Measurements from ENCODE around the gene EDRF1. TPM values are rescaled to one million over a fixed set of nuclear protein-coding genes. Genes with fewer than 3 reads are reported as not detected.

Gene EDRF1
- total RNA-seq, 4 donors from 2014 or later = 20.1 to 29.0 (median 24.3) TPM

DNA sequence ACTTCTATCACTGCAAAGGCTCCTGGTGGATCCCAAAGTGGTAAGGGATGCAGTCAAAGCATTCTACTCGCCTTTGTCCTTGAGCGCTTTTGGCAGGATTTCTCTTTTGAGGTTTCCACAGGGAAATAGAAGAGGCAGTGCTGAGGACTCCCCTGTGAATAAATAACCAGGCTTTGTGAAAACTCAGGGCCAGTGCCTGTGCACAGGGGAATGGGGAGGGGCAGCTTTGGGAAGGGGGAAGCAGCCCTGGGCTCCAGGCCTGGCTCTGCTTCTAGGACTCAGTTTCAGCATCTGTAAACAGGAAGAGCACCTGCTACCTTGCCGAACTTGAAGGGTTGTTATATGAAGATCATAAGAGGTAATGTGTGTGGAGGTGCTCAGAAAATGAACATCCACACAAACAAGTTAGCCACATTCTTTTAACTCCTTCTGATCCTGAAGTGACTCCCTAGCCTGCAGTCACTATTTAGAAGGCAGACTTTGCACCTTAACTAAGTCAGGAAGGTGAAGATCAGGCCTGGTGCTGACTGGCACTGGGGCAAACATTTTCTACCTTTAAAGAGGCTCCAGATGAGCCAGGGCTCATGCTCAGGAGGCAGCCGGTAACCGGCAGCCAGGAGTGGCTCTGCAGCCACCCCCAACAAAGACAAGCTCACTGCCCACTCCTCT, 78.6 kb downstream of the EDRF1 start:
- TF ChIP-seq, protein P1, sequence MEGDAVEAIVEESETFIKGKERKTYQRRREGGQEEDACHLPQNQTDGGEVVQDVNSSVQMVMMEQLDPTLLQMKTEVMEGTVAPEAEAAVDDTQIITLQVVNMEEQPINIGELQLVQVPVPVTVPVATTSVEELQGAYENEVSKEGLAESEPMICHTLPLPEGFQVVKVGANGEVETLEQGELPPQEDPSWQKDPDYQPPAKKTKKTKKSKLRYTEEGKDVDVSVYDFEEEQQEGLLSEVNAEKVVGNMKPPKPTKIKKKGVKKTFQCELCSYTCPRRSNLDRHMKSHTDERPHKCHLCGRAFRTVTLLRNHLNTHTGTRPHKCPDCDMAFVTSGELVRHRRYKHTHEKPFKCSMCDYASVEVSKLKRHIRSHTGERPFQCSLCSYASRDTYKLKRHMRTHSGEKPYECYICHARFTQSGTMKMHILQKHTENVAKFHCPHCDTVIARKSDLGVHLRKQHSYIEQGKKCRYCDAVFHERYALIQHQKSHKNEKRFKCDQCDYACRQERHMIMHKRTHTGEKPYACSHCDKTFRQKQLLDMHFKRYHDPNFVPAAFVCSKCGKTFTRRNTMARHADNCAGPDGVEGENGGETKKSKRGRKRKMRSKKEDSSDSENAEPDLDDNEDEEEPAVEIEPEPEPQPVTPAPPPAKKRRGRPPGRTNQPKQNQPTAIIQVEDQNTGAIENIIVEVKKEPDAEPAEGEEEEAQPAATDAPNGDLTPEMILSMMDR (IDR thresholded peaks at IDR 0.05) = no peak
- TF ChIP-seq EP300 (IDR thresholded peaks at IDR 0.05) (no peak), POLR2A (IDR thresholded peaks at IDR 0.05) (no peak)
- Histone ChIP-seq H3K27ac (no peak overlapping the region), H3K9me3 (no peaks in the 10 kb centered on the region), H3K27me3 (no peaks in the 10 kb centered on the region), H3K4me3 (no peak overlapping the region), H3K36me3 (peaks cover 0 to 98% (median 8%) of the 10 kb centered on the region in 3 donors), H3K4me1 (no peaks in the 10 kb centered on the region)
- 51 to 78% methylated on average over 5 of the region's 5 CpGs for WGBS, 2 donors
- DNase-seq (ENCODE audit: low spot score in 2 of 2) = no peak

DNA sequence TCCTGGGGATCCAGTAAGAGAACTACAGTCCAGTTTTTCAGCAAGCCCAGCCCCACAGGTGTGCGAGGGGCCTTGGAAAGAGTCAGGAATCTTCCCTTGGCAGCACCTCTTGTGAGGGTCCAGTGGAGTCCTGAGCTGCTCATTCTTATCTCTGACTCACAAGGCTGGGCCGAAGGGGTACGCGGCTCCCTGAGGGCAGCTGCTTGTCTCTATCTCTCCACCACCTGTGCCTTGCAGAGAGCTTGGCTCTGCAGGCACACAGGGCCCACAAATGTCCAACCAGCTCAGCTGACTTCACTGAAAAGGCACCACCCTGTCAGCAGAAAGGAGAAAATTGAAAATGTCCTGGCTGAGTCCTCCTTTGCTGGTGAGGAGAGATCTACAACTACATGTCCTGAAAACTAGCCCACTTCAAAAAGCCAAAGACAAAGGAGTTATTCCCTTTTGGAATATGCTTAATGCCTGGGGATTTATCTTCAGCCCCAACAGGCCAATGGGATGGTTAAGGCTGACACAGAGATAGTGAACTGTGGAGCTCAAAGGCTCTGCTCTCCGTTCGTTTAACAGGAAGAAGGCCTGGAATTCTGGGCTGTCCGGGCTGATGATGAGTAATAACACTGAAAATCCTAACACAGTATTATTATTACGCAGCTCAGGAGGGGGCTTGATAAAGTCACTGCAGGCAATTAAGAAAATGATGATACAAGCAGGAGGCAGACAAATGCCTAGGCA, 80.1 kb downstream of the EDRF1 start:
- peaks cover 0 to 96% (median 0%) of the 10 kb centered on the region in 3 donors for H3K36me3 ChIP-seq
- no peak for TF ChIP-seq POLR2A (IDR thresholded peaks at IDR 0.05)
- TF ChIP-seq EP300 (IDR thresholded peaks at IDR 0.05) = no peak
- TF ChIP-seq, protein P1 (IDR thresholded peaks at IDR 0.05) = no peak
- H3K27me3 ChIP-seq = no peaks in the 10 kb centered on the region
- H3K4me3 ChIP-seq = no peak overlapping the region
- 81 to 83% methylated on average over 8 of the region's 8 CpGs for WGBS, 2 donors
- no peak for DNase-seq (ENCODE audit: low spot score in 2 of 2)
- no peaks in the 10 kb centered on the region for H3K4me1 ChIP-seq
- H3K9me3 ChIP-seq = no peaks in the 10 kb centered on the region
- no peak overlapping the region for H3K27ac ChIP-seq

DNA sequence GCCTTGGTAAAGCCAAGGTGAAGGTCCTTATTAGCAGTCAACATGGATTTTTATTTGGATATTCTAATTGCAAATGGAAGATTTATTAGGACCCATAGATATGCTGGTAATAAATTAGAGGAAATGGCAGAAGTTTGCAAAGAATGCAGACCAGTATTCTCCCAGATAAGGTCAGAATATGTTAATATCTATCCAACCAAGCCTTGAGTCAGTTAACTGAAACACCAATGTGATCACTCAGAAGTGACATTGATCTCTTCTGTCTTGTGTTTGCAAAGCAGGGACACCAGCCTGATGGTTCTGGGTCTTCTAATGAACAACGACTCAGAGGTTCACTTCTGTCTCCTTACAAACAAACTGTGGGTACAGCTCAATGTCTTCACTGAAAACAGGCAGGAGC, 82.1 kb downstream of the EDRF1 start:
- Histone ChIP-seq H3K9me3 (no peaks in the 10 kb centered on the region), H3K27ac (no peak overlapping the region), H3K27me3 (no peaks in the 10 kb centered on the region), H3K36me3 (peaks cover 0 to 96% (median 10%) of the 10 kb centered on the region in 3 donors), H3K4me1 (no peaks in the 10 kb centered on the region), H3K4me3 (no peak overlapping the region)
- TF ChIP-seq EP300 (IDR thresholded peaks at IDR 0.05) (no peak), POLR2A (IDR thresholded peaks at IDR 0.05) (no peak)
- TF ChIP-seq, protein P1 (IDR thresholded peaks at IDR 0.05) = no peak
- 85 to 89% methylated on average over 1 of the region's 1 CpG for WGBS, 2 donors
- no peak for DNase-seq (ENCODE audit: low spot score in 2 of 2)

DNA sequence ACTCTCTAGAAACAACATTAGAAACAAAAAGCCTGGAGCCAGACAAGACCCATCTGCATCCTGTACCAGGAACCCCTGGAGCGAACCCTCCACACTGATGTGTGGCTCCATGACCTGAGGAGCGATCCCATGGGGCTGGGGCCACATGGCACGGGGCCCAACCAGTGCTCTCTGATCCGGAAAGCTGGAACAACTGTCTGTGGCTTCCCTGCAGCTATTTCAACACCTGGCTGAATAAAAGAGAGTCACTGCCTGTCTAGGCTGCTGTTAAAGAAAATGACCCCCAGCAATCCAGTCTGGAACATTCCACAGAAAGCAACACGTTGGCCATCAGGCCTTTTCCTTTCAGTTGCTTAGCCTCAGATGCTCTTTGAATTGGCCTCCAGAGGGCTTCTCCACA, 82.6 kb downstream of the EDRF1 start:
- WGBS, 2 donors = 65 to 78% methylated on average over 5 of the region's 5 CpGs
- TF ChIP-seq EP300 (IDR thresholded peaks at IDR 0.05) (no peak), POLR2A (IDR thresholded peaks at IDR 0.05) (no peak)
- TF ChIP-seq, protein P1 (IDR thresholded peaks at IDR 0.05) = no peak
- H3K36me3 ChIP-seq = peaks cover 0 to 96% (median 10%) of the 10 kb centered on the region in 3 donors

DNA sequence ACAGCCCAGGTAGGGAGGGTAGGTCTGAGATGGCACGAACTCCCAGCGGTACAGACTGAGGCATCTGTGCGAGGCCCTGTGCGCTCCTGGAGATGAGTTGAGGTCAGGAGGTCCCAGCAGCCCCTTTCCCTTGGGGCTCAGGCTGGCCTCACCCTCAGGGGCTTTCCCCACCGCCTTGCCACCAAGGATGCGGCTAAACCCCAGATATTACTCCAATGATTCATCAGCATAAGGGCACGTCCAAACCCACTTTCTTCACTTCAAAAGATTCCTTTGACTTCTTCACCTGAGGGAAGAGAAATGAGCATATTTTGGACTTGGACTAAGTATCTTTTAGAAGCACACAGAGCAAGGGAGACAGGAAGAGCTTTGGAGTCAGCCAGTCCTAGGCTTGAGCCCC, 83.2 kb downstream of the EDRF1 start:
- DNase-seq (ENCODE audit: low spot score in 2 of 2) = no peak
- Histone ChIP-seq H3K9me3 (no peaks in the 10 kb centered on the region), H3K36me3 (peaks cover 0 to 96% (median 10%) of the 10 kb centered on the region in 3 donors), H3K4me3 (no peak overlapping the region), H3K27me3 (no peaks in the 10 kb centered on the region), H3K27ac (no peak overlapping the region), H3K4me1 (no peaks in the 10 kb centered on the region)
- TF ChIP-seq EP300 (IDR thresholded peaks at IDR 0.05) = no peak
- TF ChIP-seq POLR2A (IDR thresholded peaks at IDR 0.05) = no peak
- TF ChIP-seq, protein P1 (IDR thresholded peaks at IDR 0.05) = no peak
- 90 to 94% methylated on average over 7 of the region's 7 CpGs for WGBS, 2 donors

More for the DNA sequence above, 82.6 kb downstream of the EDRF1 start:
- Histone ChIP-seq H3K9me3 (no peaks in the 10 kb centered on the region), H3K4me1 (no peaks in the 10 kb centered on the region), H3K27me3 (no peaks in the 10 kb centered on the region), H3K27ac (no peak overlapping the region), H3K4me3 (no peak overlapping the region)
- no peak for DNase-seq (ENCODE audit: low spot score in 2 of 2)
